Stimulated activated CD8-positive, alpha-beta memory T cell treated with anti-CD3 and anti-CD28 coated beads, Interleukin-2, amount 100 ng/mL, for 1 hour (primary cell): Measurements from ENCODE around the gene SLPI.

Source experiments
- DNase-seq, 2 donors: peaks; one replicate each; pipeline ENCODE4 v3.0.0-alpha.2; 2020; ENCODE audit warnings: low read depth in 2 of 2

The SLPI gene

DNA sequence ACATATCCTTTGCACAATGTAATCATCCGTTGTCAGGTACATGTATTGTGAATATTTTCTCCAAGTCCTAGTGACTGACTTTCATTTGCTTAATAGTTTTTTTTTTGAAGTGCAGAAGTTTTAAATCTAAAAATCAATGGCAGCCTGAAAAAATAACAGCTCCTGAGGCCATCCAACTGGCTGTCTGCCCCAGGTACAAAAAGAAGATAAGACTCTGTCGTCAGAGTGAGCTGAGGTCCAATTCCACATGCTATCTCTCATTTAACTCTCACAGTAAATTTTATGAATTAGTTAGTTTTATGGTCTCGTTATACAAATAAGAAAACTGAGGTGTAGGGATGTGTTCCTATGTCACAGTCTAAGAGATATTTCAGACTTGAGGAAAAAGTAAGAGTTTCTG, 21.0 kb upstream of the SLPI start:
- DNase-seq = no peak

DNA sequence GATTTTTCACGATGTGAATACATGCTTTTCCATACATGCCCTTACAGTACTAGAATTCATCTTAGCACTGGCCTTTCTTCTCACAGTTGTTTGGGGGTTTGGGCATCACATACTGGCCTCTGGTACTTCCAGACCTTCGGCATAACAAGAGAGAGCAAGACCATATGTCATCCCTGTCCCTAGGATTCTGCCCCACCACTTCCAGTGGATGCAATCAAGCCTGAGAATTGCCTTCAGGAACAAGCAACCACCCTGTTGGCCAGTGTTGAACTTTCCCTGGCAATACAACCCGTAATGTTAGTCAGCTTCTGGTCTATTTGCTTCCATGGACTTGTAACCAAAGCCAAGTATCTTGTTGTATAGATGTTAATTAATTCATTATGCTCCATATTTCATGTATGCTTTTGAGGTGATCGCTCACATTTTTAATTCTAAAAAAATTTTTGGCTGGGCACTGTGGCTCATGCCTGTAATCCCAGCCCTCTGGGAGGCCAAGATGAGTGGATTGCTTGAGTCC, 15.4 kb upstream of the SLPI start:
- no peak for DNase-seq

DNA sequence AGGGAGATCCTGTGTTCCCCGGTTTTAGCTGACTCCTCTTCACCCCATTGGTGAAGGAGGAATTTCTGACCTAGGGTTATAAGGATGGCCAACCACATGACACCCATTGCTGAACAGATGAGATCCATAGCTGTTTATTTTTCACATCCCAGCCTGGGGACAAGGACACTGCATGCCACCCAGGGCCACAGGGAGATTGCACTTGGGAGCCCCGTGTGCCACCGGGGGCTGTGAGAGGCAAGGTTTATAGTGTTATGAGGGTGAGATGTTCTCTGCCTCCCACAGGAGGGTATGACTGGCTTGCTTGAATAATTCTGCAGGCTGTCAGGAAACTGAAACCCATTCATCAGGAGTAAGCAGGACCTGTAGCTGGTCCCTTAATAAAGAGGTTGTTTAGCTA, 14.7 kb upstream of the SLPI start:
- no peak for DNase-seq

DNA sequence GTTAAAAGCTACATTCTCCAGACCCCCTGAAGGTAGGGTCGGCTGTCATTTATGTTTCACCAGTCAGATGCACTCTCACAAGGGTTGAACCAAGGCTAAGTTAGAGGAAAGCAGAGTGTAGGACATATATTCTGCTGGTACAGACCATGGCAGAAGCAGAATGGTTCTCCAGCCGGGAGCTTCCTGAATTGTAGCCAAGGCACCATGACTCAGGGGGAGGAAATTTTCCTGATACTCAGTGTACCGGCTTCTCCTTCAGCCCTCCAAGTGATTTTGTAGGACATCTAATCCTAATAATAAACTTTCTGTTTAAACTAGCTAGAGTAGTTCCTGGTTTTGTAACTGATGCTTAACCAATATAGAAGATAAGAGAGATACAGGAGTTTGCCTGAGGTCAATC, 14.2 kb upstream of the SLPI start:
- DNase-seq = no peak

DNA sequence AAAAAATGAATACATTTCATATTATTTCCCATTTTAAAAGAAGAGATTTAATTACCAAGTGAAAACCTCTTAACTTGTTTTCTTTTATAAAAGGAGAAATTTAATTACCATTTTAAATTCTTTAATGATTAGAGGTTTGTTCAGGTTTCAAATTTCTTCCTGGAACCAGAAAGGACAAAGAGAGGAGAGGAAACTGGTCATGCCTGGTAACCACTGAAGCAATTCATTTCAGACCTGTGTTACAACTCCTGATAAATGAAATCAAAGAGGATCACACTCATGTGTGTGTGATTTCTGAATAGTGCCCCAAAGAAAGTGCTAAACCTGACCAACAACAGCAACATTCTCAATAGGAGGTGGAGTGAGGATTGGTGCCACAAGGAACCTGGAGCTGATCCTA, 12.6 kb upstream of the SLPI start:
- DNase-seq = no peak

DNA sequence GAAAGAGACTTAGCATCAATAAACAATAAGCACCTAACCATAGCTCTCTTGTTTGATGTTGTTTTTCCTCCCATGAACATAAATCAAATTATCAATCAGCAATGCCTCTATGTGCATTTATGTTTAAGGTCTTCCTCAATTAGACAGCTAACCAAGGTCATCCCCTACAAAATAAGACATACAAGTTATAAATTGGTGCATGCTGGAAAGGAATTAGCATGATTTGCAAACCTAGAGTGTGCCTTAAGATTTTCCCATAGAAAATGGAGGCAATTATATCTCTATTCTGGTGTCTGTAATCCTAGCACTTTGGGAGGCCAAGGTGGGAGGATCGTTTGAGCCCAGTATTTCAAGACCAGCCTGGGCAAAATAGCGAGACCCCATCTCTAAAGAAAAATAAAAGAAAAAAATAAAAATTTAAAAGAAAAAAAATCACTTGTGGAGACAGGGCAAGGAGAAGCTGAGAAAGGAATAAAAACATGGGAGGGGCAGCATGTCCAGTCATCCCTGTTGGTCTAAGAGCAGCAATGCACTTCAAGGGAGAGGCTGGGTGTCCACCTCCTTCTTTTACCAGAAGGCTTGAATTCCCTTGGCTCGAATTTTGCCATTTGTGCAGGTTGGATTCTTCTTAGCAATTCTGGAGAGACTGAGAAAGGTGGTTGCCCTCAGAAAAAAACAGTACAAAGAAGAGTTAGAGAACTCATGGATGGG, 9.3 kb upstream of the SLPI start:
- DNase-seq = no peak

DNA sequence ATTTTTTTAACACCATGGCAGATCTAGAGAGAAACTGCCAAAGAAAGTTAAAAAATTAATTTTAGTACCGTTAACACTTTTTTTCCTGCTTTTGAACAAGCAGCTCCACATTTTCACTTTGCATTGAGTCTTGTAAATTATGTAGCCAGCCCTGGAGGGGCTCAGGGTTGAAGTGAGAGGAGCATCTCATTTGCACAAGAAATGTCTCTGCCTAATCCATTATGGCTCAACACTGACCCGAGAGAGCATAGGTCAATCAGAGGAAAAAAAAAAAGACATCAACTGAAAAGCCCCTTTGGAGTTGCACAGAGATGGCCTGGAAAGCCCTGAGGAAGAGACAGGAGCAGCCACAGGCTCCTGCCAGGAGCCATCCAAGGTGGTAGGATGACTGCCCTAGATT, 4.3 kb upstream of the SLPI start:
- DNase-seq = no peak

DNA sequence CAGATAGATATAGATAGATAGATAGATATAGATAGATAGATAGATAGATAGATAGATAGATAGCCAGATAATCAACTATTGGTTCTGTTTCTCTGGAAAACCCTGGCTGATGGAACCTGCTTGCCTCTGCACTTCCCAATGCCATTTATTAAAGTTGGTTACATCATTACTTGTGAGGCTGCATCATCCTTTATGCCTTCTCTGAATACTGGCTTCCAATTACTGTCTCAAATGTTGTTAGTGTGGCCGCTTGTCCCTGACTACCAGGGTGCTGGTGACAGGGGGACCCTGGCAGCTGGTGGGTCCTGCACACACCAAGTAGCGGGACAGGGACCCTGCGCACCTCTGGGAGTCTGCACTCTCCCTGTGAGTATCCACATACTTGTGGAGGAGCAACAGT, 3.9 kb upstream of the SLPI start:
- DNase-seq = no peak

DNA sequence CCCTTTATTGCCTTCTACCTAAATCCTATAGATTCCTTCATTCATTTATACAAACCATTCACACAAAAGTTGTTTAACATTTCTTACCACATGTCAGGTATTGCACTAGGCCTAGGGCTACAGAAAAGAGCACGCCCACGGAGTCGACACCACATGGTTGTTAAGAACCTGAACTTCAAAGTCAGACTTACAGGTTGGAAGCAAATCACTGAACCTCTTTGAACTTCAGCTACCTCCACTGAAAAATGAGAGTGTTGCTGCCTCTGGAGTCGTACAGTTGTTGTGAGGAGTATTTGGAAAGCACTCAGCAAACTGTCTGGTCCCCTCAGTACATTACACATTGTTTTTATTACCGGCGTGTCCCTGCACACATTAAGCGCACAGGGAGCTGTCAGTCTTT, 3.3 kb upstream of the SLPI start:
- DNase-seq = no peak

DNA sequence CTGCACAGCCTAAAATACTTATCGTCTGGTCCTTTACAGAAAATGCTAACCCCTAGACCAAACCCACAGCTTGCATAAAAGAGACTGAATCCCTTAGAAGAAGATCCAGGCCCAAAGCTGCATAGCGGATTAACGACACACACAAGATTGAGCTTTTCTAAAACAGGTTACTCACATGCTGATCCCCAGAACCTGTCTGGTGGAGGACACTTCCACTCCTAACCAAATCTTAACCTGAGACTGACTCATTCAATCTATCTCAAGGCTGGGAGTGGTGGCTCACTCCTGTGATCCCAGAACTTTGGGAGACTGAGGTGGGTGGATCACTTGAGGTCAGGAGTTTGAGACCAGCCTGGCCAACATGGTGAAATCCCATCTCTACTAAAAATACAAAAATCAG, 2.8 kb upstream of the SLPI start:
- DNase-seq = no peak

DNA sequence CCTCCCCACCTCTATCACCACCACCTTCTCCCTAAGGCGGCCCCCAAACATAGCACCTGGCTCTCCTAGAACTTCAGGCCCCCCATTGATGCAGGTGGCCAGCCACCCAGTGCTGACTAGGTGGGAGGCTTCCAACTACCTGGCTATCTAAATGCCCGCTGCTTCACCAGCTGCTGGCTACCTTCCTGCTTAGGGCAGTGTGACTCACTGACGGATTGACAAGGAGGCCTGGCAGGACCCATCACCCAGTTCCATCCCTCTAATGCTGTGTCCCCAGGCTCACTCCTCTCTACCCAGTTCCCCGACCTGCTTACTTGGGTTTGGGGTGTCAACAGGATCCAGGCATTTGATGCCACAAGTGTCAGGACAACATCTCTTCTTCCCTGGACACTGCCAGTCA, 1.1 kb downstream of the SLPI start:
- no peak for DNase-seq

DNA sequence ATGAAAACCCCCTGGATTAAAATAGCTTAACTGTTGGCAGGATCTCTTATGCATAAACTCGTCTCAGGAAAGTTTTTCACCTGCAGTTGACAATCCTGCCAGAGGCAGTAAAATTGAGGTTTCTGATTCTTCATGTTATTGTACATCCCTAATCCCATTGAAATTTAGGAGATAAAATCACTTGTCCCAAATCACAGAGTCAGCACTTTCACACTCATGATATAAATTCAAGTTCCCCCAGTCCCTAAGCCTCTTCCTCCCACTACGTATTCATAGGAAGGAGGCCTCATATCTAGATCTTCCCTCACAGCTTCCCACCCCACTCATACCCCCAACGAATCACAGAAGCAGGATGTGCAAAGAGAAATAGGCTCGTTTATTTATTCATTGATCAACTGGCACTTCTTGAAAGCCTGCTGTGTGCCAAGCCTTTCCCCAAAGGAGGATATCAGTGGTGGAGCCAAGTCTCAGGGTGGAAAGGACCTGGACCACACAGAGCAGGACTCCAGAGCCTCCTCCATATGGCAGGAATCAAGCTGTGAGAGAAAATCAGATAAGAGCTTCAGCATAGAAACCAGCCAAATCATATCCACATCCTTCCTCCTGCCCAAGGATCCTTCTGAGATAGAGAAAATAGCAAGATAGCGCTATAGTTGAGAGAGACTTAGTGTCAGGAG, 2.3 kb downstream of the SLPI start:
- no peak for DNase-seq

DNA sequence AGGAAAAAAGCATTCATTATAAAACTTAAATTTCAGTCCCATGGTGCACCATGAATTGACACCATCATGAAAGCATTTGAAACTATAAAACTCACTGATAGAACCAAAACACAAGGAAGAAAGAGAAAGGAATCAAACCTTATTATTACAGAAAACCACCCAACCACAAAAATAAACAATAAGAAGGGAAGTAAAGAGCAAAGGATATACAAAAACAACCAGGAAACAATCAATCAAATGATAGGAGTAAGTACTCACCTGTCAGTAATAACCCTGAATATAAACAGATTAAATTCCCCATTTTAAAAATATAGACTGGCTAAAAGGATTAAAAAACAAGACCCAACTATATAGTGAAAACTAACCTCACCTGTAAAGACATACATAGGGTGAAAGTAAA, 5.8 kb downstream of the SLPI start:
- no peak for DNase-seq

DNA sequence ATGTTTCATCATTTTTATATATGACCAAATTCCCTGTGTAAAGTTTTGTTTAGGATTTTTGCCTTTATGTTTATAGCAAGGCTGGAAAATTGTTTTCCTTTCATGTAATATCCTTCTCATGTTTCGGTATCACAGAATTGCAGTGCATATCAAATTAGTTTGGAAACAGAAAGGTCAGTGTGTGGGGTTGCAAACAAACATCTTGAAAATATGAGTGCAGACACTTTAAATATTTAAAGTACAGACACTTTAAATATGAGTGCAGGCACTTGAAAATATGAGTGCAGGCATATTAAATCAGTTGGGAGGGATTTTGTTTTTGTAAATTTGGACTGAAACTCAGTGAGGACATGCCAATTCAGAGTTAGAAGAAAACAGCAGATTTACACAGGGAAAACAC, 6.5 kb downstream of the SLPI start:
- DNase-seq = no peak

DNA sequence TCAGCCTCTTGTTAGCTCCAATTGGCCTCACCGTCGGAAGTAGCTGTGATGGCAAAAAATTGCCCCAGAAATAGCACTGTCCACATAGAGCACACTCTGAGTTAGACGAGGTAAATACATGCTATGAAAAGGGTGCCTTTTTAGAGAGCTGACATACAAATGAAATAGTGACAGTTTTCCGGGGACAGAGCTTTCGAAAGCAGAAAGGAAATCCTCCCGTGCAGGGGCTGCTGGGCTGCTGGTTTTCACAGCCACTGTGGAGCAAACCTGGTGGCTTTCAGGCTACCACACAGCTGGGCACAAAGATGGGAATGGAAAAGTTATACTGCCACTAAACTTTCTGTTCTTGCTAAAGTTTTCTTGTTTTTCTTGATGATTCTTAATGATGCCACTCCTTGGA, 8.3 kb downstream of the SLPI start:
- DNase-seq = no peak

DNA sequence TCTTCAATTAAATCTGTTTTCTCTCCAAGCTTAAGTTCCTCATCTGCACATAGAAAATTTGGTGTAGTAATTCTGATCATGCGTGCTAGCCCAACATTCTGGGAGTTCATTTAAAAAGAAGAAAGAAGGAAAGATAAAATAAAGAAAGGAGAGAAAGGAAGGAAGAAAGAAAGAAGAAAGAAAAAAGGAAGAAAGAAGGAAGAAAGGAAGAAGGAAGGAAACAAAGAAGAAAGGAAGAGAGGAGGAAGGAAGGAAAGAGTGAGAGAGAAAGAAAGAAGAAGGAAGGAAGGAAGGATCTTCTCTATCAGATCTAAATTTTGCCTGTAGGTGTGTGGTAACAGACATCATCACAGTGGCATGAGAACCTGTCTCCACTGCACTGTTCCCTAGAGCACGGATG, 16.2 kb downstream of the SLPI start:
- DNase-seq = no peak

DNA sequence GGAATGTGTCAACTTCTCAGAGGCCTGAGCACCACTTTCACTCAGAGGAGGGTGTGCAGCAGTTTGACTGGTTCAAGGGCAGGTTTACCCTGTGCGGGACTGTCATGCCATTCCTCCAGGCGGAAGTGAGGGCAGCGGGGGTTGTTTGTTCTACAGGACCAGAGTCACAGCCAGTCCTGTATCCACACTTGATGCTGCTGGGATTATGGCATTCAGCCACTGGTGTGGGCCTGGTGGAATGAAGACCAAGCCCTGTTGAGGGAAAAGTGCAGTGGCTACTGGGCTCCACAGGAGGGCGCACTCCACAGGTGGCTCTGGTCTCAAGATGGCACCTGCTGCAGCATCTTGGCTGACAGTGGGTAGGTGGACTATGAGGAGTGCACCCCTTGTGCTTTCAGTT, 18.4 kb downstream of the SLPI start:
- no peak for DNase-seq

DNA sequence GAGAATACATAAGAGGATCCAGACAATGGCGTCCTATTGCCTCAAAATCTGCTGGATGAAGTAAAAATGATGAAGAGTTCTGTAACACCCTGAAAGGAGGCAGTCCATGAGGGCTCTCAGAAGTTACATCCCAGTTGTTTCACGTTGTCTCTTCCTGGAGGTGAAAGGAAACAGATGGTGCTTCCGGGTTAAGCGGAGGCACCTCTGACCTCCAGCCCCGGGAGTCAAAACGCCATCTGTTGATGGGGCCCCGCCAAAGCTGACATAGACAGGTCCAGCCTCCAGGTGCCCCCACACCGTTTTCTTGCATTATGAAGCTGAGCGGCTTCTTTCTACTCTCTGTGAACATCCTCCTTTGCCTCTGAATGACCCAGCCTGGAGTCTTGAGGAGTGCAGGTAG, 23.7 kb downstream of the SLPI start:
- DNase-seq = no peak

DNA sequence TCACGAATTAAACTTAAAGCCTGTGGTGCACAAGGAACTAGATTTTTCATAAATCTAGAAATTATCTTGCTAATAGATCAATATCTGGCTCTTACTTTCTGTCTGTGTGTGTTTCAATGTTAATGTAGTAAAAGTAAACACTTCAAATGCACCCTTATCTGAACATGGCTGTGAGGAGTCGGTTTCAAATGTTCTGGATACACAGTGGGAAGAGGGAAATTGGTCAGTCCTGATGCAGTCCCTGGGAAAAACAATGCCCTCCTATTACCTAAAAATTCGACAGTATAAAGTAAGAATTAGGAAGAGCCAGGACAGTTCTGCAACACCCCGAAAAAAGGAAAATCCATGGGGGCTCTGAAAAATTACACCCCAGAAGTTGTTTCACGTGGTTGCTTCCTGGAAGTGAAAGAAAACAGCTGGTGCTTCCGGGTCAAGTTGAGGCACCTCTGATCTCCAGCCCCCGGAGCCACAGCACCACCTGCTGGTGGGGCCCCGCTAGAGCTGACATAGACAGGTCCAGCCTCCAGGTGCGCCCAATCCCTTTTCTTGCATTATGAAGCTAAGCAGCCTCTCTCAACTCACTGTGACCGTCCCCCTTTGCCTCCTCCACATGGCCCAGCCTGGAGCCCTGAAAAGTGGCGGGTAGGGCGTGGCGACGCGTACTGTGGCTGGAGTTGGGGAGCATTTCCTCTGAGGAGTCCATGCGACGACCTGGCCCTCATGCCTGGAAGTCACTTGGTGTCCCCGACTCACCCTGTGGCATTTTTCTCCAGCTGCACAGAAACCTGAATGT, 24.9 kb downstream of the SLPI start:
- no peak for DNase-seq

DNA sequence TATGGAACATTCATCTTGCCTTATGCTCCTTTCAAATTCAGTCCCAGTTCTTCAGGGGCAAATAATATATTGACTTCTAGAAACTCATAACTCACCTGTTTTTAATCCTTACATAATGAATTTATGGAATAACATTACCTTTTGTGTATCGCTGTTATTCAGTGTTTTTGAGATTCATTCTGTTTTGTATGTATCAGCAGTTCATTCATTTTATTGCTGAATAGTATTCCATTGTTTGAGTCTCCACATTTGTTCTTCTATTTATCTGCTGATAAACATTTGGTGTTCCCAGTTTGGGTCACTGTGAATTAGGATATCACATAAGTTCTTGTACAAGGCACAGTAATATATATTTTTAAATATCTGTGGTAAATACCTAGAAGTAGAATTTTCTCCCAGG, 28.1 kb downstream of the SLPI start:
- no peak for DNase-seq

DNA sequence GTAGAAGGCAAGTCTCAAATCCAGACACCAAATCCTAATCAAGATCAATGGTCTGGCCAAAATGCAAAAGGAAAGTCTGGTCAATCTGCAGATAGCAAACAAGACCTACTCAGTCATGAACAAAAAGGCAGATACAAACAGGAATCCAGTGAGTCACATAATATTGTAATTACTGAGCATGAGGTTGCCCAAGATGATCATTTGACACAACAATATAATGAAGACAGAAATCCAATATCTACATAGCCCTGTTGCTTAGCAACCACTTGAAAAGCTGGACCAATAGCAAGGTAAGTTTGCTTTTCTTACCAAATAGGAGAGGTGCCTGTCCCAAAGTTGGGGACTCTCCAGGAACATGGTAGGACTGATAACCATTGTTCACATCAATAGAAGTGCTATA, 31.2 kb downstream of the SLPI start:
- DNase-seq = no peak

DNA sequence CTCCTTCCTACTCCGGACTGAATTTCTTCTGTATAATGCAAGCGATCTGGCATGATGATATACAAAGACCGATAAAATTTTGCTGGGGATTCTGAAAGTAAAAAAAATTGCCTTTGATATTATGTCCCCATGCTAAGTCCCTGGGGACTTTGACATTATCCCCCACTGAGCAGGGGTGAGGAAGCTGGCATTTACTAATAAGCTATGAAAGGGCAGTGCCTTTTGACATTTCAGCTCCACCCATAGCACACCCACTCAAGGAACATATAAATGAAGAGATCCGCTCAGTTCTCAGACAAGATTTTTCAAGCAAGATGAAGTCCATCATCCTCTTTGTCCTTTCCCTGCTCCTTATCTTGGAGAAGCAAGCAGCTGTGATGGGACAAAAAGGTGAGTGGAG, 33.3 kb downstream of the SLPI start, which contains the start of gene SEMG2:
TSS of gene SEMG2 (plus strand) at position 298 of the 400 bp plus-strand sequence. CDS start at position 315, 17 bp downstream.
- no peak for DNase-seq

DNA sequence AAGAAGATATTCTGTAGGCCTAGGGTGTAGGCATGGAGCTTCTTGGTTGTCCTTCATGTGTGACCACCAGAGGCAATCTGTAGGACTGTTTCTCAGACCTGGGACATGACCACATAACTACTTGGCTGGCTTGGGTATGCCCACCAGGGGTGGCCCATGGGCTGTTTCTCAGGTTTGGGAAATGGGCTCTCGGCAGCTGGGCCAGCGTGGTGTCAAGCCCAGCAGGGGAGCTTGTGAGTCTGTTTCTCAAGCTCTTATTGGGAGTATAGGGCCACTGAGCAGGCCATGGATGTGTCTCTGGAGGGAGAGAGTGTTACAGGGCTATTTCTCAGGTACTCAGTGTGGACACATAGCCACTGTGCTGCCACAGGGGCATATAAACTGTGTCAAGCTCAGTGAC, 35.7 kb downstream of the SLPI start:
- no peak for DNase-seq
